B cell (primary cell): Measurements from ENCODE around the gene KRTDAP. TPM values are rescaled to one million over a fixed set of nuclear protein-coding genes. Genes with fewer than 3 reads are reported as not detected.

ENCODE experiments used
- ATAC-seq: fragments of 200-7000 bp; cut with Tn5 transposase; one replicate; pipeline ENCODE4 v1.10.0; 2021; ENCODE audit warnings: low read depth, mild to moderate bottlenecking, moderate number of reproducible peaks, moderate library complexity
- CTCF ChIA-PET: fragments of 350-600 bp; sonication (Branson Sonifier 250); formaldehyde crosslinking; loops from one replicate; lab custom pipeline; 2021; ENCODE audit warnings: antibody characterized with exemption, inconsistent platforms; lab: Charles Lee
- POLR2A ChIA-PET: fragments of 350-600 bp; sonication (Branson Sonifier 250); formaldehyde crosslinking; loops from one replicate; lab custom pipeline; 2021; ENCODE audit warnings: antibody characterized with exemption; lab: Charles Lee
- DNase-seq: peaks from one replicate; pipeline ENCODE4 v3.0.0; 2013
- H2AFZ ChIP-seq: 2 replicates; pipeline ENCODE4 v1.6.1; 2012; ENCODE audit warnings: mild to moderate bottlenecking, low read depth, low read length; ENCODE audit not compliant: insufficient read depth, poor library complexity, severe bottlenecking
- H3K27ac ChIP-seq, 2 donors: 1 replicate in 1 of 2; 2 replicates in 1 of 2; pipeline ENCODE4 v1.5.1; 2012 to 2013; ENCODE audit warnings: low read length in 2 of 2, mild to moderate bottlenecking in 2 of 2, moderate library complexity in 1 of 2
- H3K27me3 ChIP-seq, 4 experiments: fragments of 200-600 bp in 1 of 4; sonication (generic) in 1 of 4; replicated peaks in 1 of 4; 1 replicate in 2 of 4; 2 replicates in 2 of 4; pipeline versions ENCODE4 v1.6.1 to v1.7.0; 2013 to 2016; ENCODE audit warnings: low read length in 3 of 4, mild to moderate bottlenecking in 2 of 4, mixed read lengths in 1 of 4, moderate library complexity in 1 of 4; ENCODE audit not compliant: insufficient read depth in 4 of 4, control insufficient read depth in 3 of 4; ENCODE audit errors: control extremely low read depth in 1 of 4
- H3K36me3 ChIP-seq, 2 experiments: replicated peaks in 1 of 2; 1 replicate in 1 of 2; 2 replicates in 1 of 2; pipeline versions ENCODE4 v1.6.1 to v1.7.1; 2013; ENCODE audit warnings: low read length in 1 of 2; ENCODE audit not compliant: insufficient read depth in 2 of 2, control insufficient read depth in 1 of 2; ENCODE audit errors: control extremely low read depth in 1 of 2, extremely low read depth in 1 of 2
- H3K4me1 ChIP-seq, 2 donors: fragments of 200-600 bp in 1 of 2; sonication (generic) in 1 of 2; 1 replicate in 1 of 2; 2 replicates in 1 of 2; pipeline versions ENCODE4 v1.5.1 to v1.6.1; 2013 to 2017; ENCODE audit warnings: low read length in 2 of 2; ENCODE audit not compliant: control insufficient read depth in 2 of 2, insufficient read depth in 2 of 2
- H3K4me2 ChIP-seq: replicated peaks from 2 replicates; pipeline ENCODE3; 2012; ENCODE audit warnings: mild to moderate bottlenecking, low read depth, low read length; ENCODE audit not compliant: poor library complexity, severe bottlenecking
- H3K4me3 ChIP-seq, 5 experiments: fragments of 200-600 bp in 1 of 5; sonication (generic) in 1 of 5; 1 replicate in 3 of 5; 2 replicates in 2 of 5; pipeline versions ENCODE4 v1.5.1 to v1.7.0; 2011 to 2016; ENCODE audit warnings: low read length in 4 of 5, mild to moderate bottlenecking in 4 of 5, low read depth in 2 of 5, control low read depth in 1 of 5, moderate library complexity in 1 of 5; ENCODE audit not compliant: insufficient read depth in 1 of 5; ENCODE audit errors: control extremely low read depth in 1 of 5, extremely low read depth in 1 of 5
- H3K79me2 ChIP-seq: fragments of 200-600 bp; sonication (generic); one replicate; pipeline ENCODE4 v1.6.0; 2016; ENCODE audit warnings: low read length; ENCODE audit not compliant: control insufficient read depth, insufficient read depth
- H3K9ac ChIP-seq: fragments of 200-600 bp; sonication (generic); 2 replicates; pipeline ENCODE4 v1.6.1; 2017; ENCODE audit warnings: mild to moderate bottlenecking, low read length, moderate library complexity
- H3K9me3 ChIP-seq, 3 donors: one replicate each; pipeline versions ENCODE4 v1.6.1 to v1.7.1; 2013; ENCODE audit warnings: low read length in 2 of 3; ENCODE audit not compliant: control insufficient read depth in 2 of 3, insufficient read depth in 1 of 3; ENCODE audit errors: control extremely low read depth in 1 of 3
- H4K20me1 ChIP-seq: 2 replicates; pipeline ENCODE4 v1.6.0; 2012; ENCODE audit warnings: mild to moderate bottlenecking, low read length; ENCODE audit not compliant: insufficient read depth, control insufficient read depth, poor library complexity, severe bottlenecking
- H3K27ac Mint-ChIP-seq: one replicate; pipeline ENCODE4 v1.8.0; 2021; ENCODE audit warnings: mixed read lengths
- H3K27me3 Mint-ChIP-seq: one replicate; pipeline ENCODE4 v1.8.0; 2021; ENCODE audit warnings: mixed read lengths
- H3K4me1 Mint-ChIP-seq: one replicate; pipeline ENCODE4 v1.8.0; 2021; ENCODE audit warnings: mixed read lengths
- H3K4me3 Mint-ChIP-seq: one replicate; pipeline ENCODE4 v1.8.0; 2021; ENCODE audit warnings: mixed read lengths
- H3K9me3 Mint-ChIP-seq: one replicate; pipeline ENCODE4 v1.8.0; 2022; ENCODE audit warnings: mixed read lengths; ENCODE audit not compliant: insufficient read depth
- EZH2 ChIP-seq: IDR thresholded peaks from 2 replicates; pipeline ENCODE4 v1.6.1; 2012; ENCODE audit warnings: borderline replicate concordance, low read depth, mild to moderate bottlenecking, moderate library complexity, low read length; ENCODE audit not compliant: insufficient read depth, poor library complexity, severe bottlenecking
- WGBS: methylation state at CpG from one replicate; pipeline ENCODE4 v1.1.5; 2013; ENCODE audit warnings: missing lambda C conversion rate; ENCODE audit not compliant: insufficient coverage; 5-methylcytosine and 5-hydroxymethylcytosine counted together
- intact Hi-C: fragments of 100-400 bp; cut with micrococcal nuclease; formaldehyde crosslinking; loops from one replicate; pipeline ENCODE4 v1.10.0; 2022
- polyA plus RNA-seq: library from polyadenylated mRNA; depleted of rRNA; stranded (reverse); fragments of >200 nt; gene quantifications from 2 replicates; pipeline ENCODE4 v1.2.3, GENCODE V29; 2012
- total RNA-seq, 2 donors: library from RNA; stranded (reverse); fragments of 120-200 nt in 1 of 2; gene quantifications; 1 replicate in 1 of 2; 2 replicates in 1 of 2; pipeline versions ENCODE4 v1.2.3 to v1.2.4, GENCODE V29; 2013 to 2022
- TF ChIP-seq, protein P1 (sequence below): fragments of 200-600 bp; IDR thresholded peaks from one replicate; pipeline ENCODE4 v1.8.0; 2022; ENCODE audit warnings: antibody characterized with exemption, mild to moderate bottlenecking

Gene KRTDAP
- total and polyA plus RNA-seq, 2 donors (not counting 1 experiment from before 2014, with no cell fraction given) = not detected

DNA sequence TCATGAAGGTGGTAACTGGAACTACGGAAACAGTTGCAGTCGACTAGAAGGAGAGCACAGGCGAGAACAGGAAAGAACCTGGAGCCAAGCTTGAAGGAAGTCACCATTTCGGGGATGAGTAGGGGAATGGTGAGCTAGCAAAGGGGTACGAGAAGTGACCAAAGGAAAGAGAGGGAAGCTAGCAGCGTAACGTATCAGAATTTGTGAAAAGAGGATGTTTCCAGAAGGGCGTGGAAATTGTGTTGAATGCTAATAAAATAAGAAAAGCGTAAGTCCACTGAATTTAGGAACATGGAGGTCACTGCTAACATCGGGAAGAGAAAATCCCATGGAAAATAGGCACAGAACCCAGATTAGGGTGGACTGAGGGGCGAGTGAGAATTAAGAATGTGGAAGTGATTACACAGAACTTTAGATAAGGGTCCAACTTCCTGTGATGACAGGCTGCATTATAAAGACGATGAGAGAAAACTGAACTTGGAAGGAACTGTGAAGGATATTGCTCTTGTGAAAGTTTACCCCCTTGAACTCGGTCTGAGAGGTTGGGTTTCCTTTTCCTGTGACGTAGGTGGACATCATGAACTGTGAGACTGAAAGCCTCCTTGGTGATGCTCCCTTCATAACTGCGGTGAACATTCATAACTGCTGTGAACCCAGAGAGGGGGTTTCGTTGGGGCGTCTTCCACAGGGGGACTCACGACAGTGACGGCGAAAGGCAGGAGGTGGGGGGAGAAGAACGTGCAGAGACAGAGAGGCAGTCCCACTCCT is 44.3 kb downstream of the KRTDAP start:
- H2AFZ ChIP-seq = no peak overlapping the region
- ATAC-seq (no peak), DNase-seq (no peak)
- no peaks in the 10 kb centered on the region for H3K27me3 ChIP-seq
- Mint-ChIP-seq H3K27ac (peak overlapping the region; percentile 8), H3K9me3 (no peaks in the 10 kb centered on the region), H3K4me3 (no peak overlapping the region), H3K4me1 (peaks cover 54% of the 10 kb centered on the region), H3K27me3 (peaks cover 11% of the 10 kb centered on the region)
- H3K36me3 ChIP-seq = no peaks in the 10 kb centered on the region
- no peaks in the 10 kb centered on the region for H4K20me1 ChIP-seq
- H3K4me1 ChIP-seq = peaks cover 33 to 38% of the 10 kb centered on the region in 2 donors
- no peak overlapping the region for H3K27ac ChIP-seq
- H3K4me3 ChIP-seq = no peak overlapping the region
- ChIA-PET POLR2A (no interaction called here), CTCF (interaction anchor here (1.3 kb wide), 1 partner anchor 49 kb away, joined by 3 read pairs; no protein-coding TSS in a partner anchor)
- TF ChIP-seq, protein P1, sequence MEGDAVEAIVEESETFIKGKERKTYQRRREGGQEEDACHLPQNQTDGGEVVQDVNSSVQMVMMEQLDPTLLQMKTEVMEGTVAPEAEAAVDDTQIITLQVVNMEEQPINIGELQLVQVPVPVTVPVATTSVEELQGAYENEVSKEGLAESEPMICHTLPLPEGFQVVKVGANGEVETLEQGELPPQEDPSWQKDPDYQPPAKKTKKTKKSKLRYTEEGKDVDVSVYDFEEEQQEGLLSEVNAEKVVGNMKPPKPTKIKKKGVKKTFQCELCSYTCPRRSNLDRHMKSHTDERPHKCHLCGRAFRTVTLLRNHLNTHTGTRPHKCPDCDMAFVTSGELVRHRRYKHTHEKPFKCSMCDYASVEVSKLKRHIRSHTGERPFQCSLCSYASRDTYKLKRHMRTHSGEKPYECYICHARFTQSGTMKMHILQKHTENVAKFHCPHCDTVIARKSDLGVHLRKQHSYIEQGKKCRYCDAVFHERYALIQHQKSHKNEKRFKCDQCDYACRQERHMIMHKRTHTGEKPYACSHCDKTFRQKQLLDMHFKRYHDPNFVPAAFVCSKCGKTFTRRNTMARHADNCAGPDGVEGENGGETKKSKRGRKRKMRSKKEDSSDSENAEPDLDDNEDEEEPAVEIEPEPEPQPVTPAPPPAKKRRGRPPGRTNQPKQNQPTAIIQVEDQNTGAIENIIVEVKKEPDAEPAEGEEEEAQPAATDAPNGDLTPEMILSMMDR = no peak
- no peak for TF ChIP-seq EZH2
- WGBS = 77% methylated on average over 14 of the region's 21 CpGs
- H3K9ac ChIP-seq = no peak overlapping the region
- no peaks in the 10 kb centered on the region for H3K9me3 ChIP-seq
- no peak overlapping the region for H3K4me2 ChIP-seq
- no peaks in the 10 kb centered on the region for H3K79me2 ChIP-seq
- intact Hi-C loops = no loop called here

DNA sequence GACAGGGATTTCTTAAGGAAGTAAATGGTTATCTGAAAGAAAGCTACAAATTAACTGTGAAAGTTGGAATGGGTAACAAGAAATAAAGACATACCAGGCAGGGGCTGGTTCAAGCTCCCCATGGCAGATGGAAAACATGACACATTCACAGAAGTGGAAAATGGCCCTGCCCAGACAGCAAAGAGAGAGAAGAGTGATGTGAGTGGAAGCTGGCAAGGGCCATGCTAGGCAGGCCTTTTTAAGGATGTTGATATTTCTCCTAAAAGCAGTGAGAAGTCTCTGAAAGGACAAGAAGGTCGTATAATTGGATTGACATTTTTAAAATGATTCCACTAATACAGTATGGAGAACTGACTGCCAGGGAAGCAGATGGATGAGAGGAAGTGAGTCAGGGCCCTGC is 45.5 kb downstream of the KRTDAP start:
- ChIA-PET POLR2A (no interaction called here), CTCF (interaction anchor here (1.3 kb wide), 1 partner anchor 51 kb away, joined by 3 read pairs; no protein-coding TSS in a partner anchor)
- Histone ChIP-seq H3K4me3 (no peak overlapping the region), H3K36me3 (no peaks in the 10 kb centered on the region), H4K20me1 (no peaks in the 10 kb centered on the region), H3K4me1 (peaks cover 33 to 40% of the 10 kb centered on the region in 2 donors), H3K9ac (no peak overlapping the region), H2AFZ (no peak overlapping the region), H3K4me2 (no peak overlapping the region), H3K27me3 (no peaks in the 10 kb centered on the region), H3K27ac (no peak overlapping the region), H3K9me3 (no peaks in the 10 kb centered on the region), H3K79me2 (no peaks in the 10 kb centered on the region)
- ATAC-seq (no peak), DNase-seq (no peak)
- intact Hi-C loops = no loop called here
- Mint-ChIP-seq H3K27ac (no peak overlapping the region), H3K4me3 (no peak overlapping the region), H3K9me3 (no peaks in the 10 kb centered on the region), H3K27me3 (peaks cover 11% of the 10 kb centered on the region), H3K4me1 (peaks cover 57% of the 10 kb centered on the region)
- 100% methylated on average over 1 of the region's 1 CpG for WGBS
- no peak for TF ChIP-seq EZH2
- TF ChIP-seq, protein P1 = no peak
